ENCODE results near the gene DHX34.
"Not testable (repeated sequence)": the region's sequence is repeated elsewhere in the genome, so short reads cannot be mapped to it uniquely, and the experiment has no call there.

DHX34 gene, protein sequence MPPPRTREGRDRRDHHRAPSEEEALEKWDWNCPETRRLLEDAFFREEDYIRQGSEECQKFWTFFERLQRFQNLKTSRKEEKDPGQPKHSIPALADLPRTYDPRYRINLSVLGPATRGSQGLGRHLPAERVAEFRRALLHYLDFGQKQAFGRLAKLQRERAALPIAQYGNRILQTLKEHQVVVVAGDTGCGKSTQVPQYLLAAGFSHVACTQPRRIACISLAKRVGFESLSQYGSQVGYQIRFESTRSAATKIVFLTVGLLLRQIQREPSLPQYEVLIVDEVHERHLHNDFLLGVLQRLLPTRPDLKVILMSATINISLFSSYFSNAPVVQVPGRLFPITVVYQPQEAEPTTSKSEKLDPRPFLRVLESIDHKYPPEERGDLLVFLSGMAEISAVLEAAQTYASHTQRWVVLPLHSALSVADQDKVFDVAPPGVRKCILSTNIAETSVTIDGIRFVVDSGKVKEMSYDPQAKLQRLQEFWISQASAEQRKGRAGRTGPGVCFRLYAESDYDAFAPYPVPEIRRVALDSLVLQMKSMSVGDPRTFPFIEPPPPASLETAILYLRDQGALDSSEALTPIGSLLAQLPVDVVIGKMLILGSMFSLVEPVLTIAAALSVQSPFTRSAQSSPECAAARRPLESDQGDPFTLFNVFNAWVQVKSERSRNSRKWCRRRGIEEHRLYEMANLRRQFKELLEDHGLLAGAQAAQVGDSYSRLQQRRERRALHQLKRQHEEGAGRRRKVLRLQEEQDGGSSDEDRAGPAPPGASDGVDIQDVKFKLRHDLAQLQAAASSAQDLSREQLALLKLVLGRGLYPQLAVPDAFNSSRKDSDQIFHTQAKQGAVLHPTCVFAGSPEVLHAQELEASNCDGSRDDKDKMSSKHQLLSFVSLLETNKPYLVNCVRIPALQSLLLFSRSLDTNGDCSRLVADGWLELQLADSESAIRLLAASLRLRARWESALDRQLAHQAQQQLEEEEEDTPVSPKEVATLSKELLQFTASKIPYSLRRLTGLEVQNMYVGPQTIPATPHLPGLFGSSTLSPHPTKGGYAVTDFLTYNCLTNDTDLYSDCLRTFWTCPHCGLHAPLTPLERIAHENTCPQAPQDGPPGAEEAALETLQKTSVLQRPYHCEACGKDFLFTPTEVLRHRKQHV

GRCh38 chr19:47348819-47349795, at the start of gene DHX34:
Gene DHX34 (plus strand): TSS chr19:47349315. CDS start chr19:47353031, 3,716 bp downstream.
- TF ChIP-seq Cebpa-rat (IDR thresholded peaks at IDR 0.05) = no peak

GRCh38 chr19:47300867-47301266, 48.2 kb upstream of the DHX34 start:
- H4K20me1 ChIP-seq = peaks cover 0 to 16% (median 4%) of the 10 kb centered on the region in 11 experiments; a peak in 9 of 22 replicates
- H3K4me3 ChIP-seq; H3K36me3 ChIP-seq; H3K9me3 ChIP-seq (replicated peaks in 1 of 11); H3K27ac ChIP-seq; H3K9ac ChIP-seq: not testable (repeated sequence)
- H3K4me1 ChIP-seq = peaks cover 26 to 54% (median 36%) of the 10 kb centered on the region in 10 experiments
- peak overlapping the region in 9 of 11 experiments; percentile 49 to 85 (median 73); a peak in 16 of 22 replicates for H3K4me2 ChIP-seq
- peaks cover 38 to 87% (median 73%) of the 10 kb centered on the region in 11 experiments for H3K27me3 ChIP-seq

More at GRCh38 chr19:47348819-47349795, at the start of gene DHX34:
- peak within 1 kb of the TSS; percentile 74 to 91 (median 84) for H3K4me3 ChIP-seq
- H3K27ac ChIP-seq = peak within 1 kb of the TSS; percentile 68 to 89 (median 83)
- H3K27me3 ChIP-seq = no peaks in the 10 kb centered on the region
- peaks cover 17 to 73% (median 34%) of the 10 kb centered on the region in 10 experiments for H3K4me1 ChIP-seq
- H4K20me1 ChIP-seq = peaks cover 0 to 36% (median 13%) of the 10 kb centered on the region in 11 experiments; a peak in 13 of 22 replicates
- peaks cover 20 to 35% (median 27%) of the 10 kb centered on the region in 11 experiments for H3K36me3 ChIP-seq
- H3K9ac ChIP-seq = peak within 1 kb of the TSS; percentile 75 to 91 (median 87)
- H3K9me3 ChIP-seq (replicated peaks in 1 of 11) = no peaks in the 10 kb centered on the region
- H3K4me2 ChIP-seq = peak within 1 kb of the TSS; percentile 86 to 98 (median 97)

DNA sequence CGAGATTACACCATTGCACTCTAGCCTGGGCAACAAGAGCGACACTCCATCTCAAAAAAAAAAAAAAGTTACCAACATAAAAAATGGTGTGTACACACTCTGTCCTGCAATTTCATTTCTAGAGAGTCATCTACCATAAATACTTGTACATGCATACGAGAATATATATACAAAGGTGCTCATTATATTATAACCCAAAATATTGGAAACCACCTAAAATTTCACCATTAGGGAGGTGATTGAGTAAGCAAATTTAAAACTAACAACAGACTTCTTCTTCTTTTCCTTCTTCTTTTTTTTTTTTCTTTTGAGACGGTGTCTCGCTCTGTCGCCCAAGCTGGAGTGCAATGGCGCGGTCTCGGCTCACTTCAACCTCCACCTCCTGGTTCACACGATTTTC, 46.9 kb upstream of the DHX34 start:
- H3K9ac ChIP-seq = no peak overlapping the region
- no peaks in the 10 kb centered on the region for H3K36me3 ChIP-seq
- H3K4me3 ChIP-seq = no peak overlapping the region
- peaks cover 26 to 57% (median 36%) of the 10 kb centered on the region in 10 experiments for H3K4me1 ChIP-seq
- peaks cover 0 to 16% (median 4%) of the 10 kb centered on the region in 11 experiments; a peak in 9 of 22 replicates for H4K20me1 ChIP-seq
- peaks cover 0 to 9% (median 0%) of the 10 kb centered on the region in 11 experiments; a peak in 4 of 22 replicates for H3K9me3 ChIP-seq (replicated peaks in 1 of 11)
- H3K27me3 ChIP-seq = peaks cover 38 to 91% (median 81%) of the 10 kb centered on the region in 11 experiments
- H3K4me2 ChIP-seq = peak overlapping the region in 9 of 11 experiments; percentile 5 to 49 (median 37); a peak in 11 of 22 replicates
- no peak overlapping the region for H3K27ac ChIP-seq
- TF ChIP-seq Cebpa-rat (IDR thresholded peaks at IDR 0.05) = no peak

DNA sequence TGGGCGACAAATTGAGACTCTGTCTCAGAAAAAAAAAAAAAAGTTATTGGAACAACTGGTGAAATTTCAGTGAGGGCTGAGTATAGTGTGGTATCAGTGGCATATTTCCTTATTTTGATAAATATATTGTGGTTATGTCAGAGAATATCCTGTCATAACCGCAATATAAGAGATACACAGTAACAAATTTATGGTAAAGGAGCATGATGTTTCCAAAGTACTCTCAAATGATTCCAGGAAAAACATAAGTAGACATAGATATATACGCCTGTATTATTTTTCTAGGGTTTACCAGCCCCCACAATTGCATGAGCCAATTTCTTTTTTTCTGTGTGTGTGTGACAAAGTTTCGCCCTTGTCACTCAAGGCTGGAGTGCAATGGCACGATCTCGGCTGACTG, 45.1 kb upstream of the DHX34 start:
- peak overlapping the region in 2 of 11 experiments; percentile 14 to 24; a peak in 1 of 22 replicates for H3K4me2 ChIP-seq
- no peak for TF ChIP-seq Cebpa-rat (IDR thresholded peaks at IDR 0.05)
- no peak overlapping the region for H3K27ac ChIP-seq
- H3K4me3 ChIP-seq = no peak overlapping the region
- H3K9ac ChIP-seq = no peak overlapping the region
- peaks cover 33 to 72% (median 46%) of the 10 kb centered on the region in 10 experiments for H3K4me1 ChIP-seq
- H3K27me3 ChIP-seq = peaks cover 29 to 91% (median 81%) of the 10 kb centered on the region in 11 experiments
- H3K9me3 ChIP-seq (replicated peaks in 1 of 11) = peaks cover 0 to 9% (median 0%) of the 10 kb centered on the region in 11 experiments; a peak in 4 of 22 replicates
- H4K20me1 ChIP-seq = peaks cover 0 to 13% (median 4%) of the 10 kb centered on the region in 11 experiments; a peak in 9 of 22 replicates
- H3K36me3 ChIP-seq = no peaks in the 10 kb centered on the region

GRCh38 chr19:47305309-47305751, 43.8 kb upstream of the DHX34 start:
- H3K27me3 ChIP-seq = peaks cover 22 to 93% (median 86%) of the 10 kb centered on the region in 11 experiments
- H3K4me2 ChIP-seq = peak overlapping the region in 7 of 11 experiments; percentile 2 to 60 (median 19); a peak in 10 of 22 replicates
- H3K27ac ChIP-seq = no peak overlapping the region
- H3K9me3 ChIP-seq (replicated peaks in 1 of 11) = peaks cover 0 to 9% (median 0%) of the 10 kb centered on the region in 11 experiments; a peak in 4 of 22 replicates
- H3K4me1 ChIP-seq = peaks cover 31 to 72% (median 44%) of the 10 kb centered on the region in 10 experiments
- no peaks in the 10 kb centered on the region for H3K36me3 ChIP-seq
- H4K20me1 ChIP-seq = peaks cover 0 to 8% (median 0%) of the 10 kb centered on the region in 11 experiments; a peak in 3 of 22 replicates
- no peak for TF ChIP-seq Cebpa-rat (IDR thresholded peaks at IDR 0.05)
- H3K9ac ChIP-seq = no peak overlapping the region
- no peak overlapping the region for H3K4me3 ChIP-seq

- TF ChIP-seq Cebpa-rat (IDR thresholded peaks at IDR 0.05) = no peak
- H3K9ac ChIP-seq = no peak overlapping the region
- no peak overlapping the region for H3K27ac ChIP-seq
- H3K9me3 ChIP-seq (replicated peaks in 1 of 11) = peaks cover 0 to 9% (median 0%) of the 10 kb centered on the region in 11 experiments; a peak in 4 of 22 replicates
- H3K36me3 ChIP-seq = peaks cover 0 to 8% (median 0%) of the 10 kb centered on the region in 11 experiments; a peak in 1 of 22 replicates
- peaks cover 25 to 77% (median 46%) of the 10 kb centered on the region in 10 experiments for H3K4me1 ChIP-seq
- H4K20me1 ChIP-seq = peaks cover 0 to 12% (median 0%) of the 10 kb centered on the region in 11 experiments; a peak in 5 of 22 replicates
- H3K4me3 ChIP-seq = no peak overlapping the region
- H3K4me2 ChIP-seq = no peak overlapping the region
- peaks cover 22 to 100% (median 95%) of the 10 kb centered on the region in 11 experiments for H3K27me3 ChIP-seq
Observed at GRCh38 chr19:47306303-47306702, 42.8 kb upstream of the DHX34 start.

DNA sequence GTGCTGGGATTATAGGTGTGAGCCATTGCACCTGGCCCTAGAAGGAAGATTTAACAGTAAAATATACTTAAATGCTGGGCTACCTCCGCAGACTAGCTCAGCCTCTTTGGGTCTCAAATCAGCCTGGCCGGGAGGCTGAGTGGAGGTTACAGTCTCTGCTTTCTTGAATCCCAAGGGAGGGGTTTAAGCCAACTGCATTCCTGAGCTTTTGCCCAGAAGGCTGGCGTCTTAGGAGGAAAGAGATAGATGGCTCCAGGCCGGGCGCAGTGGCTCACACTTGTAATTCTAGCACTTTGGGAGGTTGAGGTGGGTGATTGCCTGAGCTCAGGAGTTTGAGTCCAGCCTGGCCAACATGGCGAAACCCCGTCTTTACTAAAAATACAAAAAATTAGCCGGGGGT, 40.1 kb upstream of the DHX34 start:
- Histone ChIP-seq H3K9me3 (replicated peaks in 1 of 11) (peaks cover 0 to 20% (median 0%) of the 10 kb centered on the region in 11 experiments; a peak in 6 of 22 replicates), H3K27me3 (peaks cover 9 to 99% (median 83%) of the 10 kb centered on the region in 11 experiments), H3K27ac (peak overlapping the region in 4 of 11 experiments; percentile 8 to 78 (median 62); a peak in 4 of 22 replicates), H3K4me2 (peak overlapping the region; percentile 69 to 95 (median 79)), H3K4me1 (peaks cover 20 to 79% (median 38%) of the 10 kb centered on the region in 10 experiments), H3K9ac (peak overlapping the region in 4 of 11 experiments; percentile 30 to 88 (median 80); a peak in 7 of 22 replicates), H3K4me3 (peak overlapping the region in 5 of 10 experiments; percentile 5 to 75 (median 66); a peak in 10 of 20 replicates), H3K36me3 (peaks cover 0 to 35% (median 0%) of the 10 kb centered on the region in 11 experiments; a peak in 6 of 22 replicates), H4K20me1 (peaks cover 0 to 12% (median 0%) of the 10 kb centered on the region in 11 experiments; a peak in 5 of 22 replicates)
- no peak for TF ChIP-seq Cebpa-rat (IDR thresholded peaks at IDR 0.05)

Measured in BLaER1 treated with 17β-estradiol and CSF1 and Interleukin-3, amounts not matched to agents 10 nM and 100 nM (cell line).